Keratinocyte (primary cell): ENCODE data around the gene CBARP.

Experiments
- CTCF ChIP-seq, 3 experiments: IDR thresholded peaks in 1 of 3; conservative IDR thresholded peaks in 1 of 3; optimal IDR thresholded peaks in 1 of 3; 2 replicates in 2 of 3; 3 replicates in 1 of 3; pipeline versions ENCODE3 to v1.5.1; 2011; ENCODE audit warnings: low read length in 3 of 3, mild to moderate bottlenecking in 3 of 3, moderate library complexity in 2 of 3, control low read depth in 1 of 3, inconsistent platforms in 1 of 3; ENCODE audit not compliant: insufficient read depth in 2 of 3; ENCODE audit errors: extremely low read depth in 1 of 3
- EZH2 ChIP-seq: IDR thresholded peaks from one replicate; pipeline ENCODE4 v1.6.1; 2012; ENCODE audit warnings: inconsistent platforms, mild to moderate bottlenecking, low read length, moderate library complexity

GRCh38 chr19:1220976-1221903 lies 16.6 kb downstream of the CBARP start:
- peak; percentile 21 to 79 (median 57) for TF ChIP-seq CTCF (optimal IDR thresholded peaks at IDR 0.05 in 1 of 3, IDR thresholded peaks at IDR 0.05 in 1 of 3, conservative IDR thresholded peaks at IDR 0.05 in 1 of 3; ENCODE audit: extremely low read depth in 1 of 3, insufficient read depth in 2 of 3, low read length in 3 of 3)
- no peak for TF ChIP-seq EZH2
